Eye (tissue), 1 donor: ENCODE measurements around the gene TPD52L2.
"Not testable (repeated sequence)": the region's sequence is repeated elsewhere in the genome, so short reads cannot be mapped to it uniquely, and the experiment has no call there.

Experiments used
- DNase-seq: peaks from one replicate; pipeline ENCODE4 v3.0.0-alpha.2; 2015

TPD52L2 gene

DNA sequence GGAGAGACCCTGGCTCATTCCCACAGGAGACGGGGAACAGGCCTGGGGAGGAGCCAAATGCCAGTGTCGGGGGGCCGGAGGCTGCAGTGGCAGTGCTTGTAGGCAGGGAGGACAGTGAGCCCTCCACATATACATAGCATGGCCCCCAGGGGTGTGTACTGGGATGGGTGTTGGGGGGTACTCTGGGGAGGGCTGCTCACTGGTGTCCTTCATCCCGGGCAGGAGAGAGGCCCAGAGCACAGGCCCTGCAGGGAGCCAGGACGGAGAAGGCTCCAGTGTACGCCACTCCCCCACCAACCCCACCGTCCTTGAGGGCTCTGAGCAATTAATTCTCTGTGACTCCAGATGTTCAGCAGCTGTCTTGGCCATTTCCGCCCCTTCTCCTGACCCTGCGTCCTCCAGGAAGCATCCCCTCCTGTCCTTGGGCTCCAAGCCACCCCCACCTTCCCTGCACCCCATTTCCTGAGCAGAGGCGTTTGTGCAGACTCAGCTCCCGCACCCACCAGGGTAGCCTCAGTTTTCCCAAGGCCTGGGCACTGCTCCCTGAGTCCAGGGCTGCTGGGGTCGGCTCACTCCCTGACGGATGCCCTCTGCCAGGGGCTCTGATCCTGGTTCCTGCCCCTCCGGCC, 7.2 kb upstream of the TPD52L2 start:
- peak; percentile 46 for DNase-seq

DNA sequence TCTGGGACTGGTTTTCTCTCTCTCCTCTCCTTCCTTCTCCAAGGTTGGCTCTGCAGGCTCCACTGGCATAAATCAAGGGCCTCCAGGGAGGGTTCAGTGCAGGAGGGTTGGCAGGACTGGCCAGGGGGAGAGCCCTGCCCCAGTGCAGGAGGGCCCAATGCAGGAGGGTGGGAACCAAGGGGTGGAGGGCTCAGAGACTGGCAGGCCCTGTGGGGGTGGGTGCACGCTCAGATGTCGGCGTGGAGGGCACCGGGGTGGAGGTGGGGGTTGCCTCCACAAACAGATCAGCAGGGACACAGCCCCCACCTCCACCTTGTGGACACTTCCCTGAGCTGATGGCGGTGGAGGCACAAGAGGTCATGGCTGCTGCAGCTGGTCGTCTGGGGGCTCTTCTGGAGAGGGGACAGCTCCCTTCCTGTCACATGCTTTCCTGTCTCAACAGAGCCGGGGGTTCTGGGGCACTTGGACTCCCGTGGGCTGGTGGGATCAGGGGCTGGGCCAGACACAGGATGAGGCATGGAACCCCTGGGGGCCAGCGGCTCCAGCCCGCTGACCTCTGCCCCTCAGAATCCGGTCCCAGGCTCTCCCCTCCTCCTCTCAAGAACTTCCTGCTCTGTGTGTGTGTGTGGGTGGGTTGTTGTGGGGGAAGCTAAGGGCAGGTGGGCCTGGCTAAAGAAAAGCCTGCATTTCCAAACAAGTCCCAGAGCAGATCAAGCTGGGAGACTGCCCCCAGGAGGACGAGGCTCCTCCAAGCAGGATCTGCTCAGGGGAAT, 6.5 kb upstream of the TPD52L2 start:
- peak; percentile 51 for DNase-seq

DNA sequence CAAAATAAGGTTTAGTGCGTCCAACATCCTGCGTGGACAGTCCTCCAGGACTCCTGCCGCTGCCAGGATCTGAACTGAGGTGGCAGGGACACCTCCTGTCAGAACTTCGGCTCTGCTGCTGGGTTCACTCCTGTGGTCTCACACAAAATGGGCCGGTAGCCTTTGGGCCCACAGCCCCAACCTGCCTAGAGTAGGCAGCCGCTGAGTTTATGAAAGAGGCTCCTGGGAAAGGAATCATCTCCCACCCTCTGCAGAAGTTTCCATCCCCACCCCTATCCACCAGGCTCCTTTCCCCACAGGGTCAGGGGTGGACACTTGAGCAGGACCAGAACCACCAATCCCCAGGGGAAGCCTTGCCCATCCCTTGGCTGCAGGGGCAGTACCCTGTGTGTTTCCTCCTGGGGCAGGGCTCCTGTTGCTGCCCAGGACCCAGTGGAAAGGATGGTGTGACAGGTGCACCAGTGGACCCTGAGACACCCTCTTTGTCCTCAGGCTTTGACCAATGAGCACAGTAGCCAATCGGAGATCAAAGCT, 5.8 kb upstream of the TPD52L2 start:
- DNase-seq, result no peak

DNA sequence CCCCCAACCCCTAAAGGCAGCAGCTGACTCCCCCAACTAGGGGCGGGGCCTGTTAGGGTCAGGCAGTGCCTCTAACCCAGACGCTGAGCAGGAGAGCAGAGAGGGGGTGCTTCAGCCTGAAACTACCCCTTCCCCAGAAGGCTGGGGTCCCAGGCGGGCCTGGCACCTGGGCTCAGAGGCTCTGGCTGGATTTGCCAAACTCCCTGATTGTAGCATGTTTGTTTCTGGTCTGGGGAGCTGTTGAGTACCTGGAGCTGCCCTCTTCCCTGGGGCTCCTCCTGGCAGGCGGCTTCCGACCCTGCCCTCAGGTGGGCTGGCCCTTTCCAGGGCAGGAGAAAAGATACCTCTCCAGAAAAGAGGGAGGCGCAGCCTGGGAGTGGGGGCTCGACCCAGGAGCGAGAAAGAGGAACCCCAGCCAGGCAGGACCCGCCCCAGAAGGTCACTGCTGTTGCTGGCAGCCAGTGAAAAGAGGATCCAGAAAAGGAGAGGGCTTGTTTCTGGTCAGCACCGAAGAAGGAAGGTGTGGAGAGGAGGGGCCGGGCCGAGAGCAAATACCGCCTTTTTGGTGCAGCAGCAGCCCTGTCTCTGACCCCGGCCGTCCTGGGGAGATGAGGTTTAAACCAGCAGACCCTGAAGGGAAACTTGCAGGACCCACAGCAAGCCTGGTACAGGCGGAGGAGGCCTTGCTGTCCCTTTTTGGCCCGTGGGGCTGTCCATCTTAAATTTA, 4.6 kb upstream of the TPD52L2 start:
- no peak for DNase-seq

DNA sequence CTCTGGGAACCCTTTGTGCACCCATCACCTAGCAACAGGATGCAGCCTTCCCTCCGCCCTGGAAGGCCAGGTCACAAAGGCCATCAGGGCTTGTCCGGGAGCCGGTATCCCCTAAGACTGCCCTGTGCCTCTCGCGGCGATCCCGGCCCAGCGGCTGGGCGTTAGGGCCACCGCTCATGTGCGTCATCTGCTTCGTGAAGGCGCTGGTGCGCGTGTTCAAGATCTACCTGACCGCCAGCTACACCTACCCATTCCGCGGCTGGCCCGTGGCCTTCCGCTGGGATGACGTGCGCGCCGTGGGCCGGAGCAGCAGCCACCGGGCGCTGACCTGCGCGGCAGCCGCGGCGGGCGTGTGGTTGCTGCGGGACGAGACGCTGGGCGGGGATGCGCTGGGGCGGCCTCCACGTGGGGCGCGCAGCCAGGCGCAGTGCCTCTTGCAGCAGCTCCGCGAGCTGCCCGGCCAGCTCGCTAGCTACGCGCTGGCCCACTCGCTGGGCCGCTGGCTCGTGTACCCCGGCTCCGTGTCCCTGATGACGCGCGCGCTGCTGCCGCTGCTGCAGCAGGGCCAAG, 3.6 kb upstream of the TPD52L2 start, which contains the start of gene ABHD16B:
Gene ABHD16B (plus strand): TSS at position 134 of the 570 bp plus-strand sequence. CDS start 43 bp downstream, at position 177.
- no peak for DNase-seq

DNA sequence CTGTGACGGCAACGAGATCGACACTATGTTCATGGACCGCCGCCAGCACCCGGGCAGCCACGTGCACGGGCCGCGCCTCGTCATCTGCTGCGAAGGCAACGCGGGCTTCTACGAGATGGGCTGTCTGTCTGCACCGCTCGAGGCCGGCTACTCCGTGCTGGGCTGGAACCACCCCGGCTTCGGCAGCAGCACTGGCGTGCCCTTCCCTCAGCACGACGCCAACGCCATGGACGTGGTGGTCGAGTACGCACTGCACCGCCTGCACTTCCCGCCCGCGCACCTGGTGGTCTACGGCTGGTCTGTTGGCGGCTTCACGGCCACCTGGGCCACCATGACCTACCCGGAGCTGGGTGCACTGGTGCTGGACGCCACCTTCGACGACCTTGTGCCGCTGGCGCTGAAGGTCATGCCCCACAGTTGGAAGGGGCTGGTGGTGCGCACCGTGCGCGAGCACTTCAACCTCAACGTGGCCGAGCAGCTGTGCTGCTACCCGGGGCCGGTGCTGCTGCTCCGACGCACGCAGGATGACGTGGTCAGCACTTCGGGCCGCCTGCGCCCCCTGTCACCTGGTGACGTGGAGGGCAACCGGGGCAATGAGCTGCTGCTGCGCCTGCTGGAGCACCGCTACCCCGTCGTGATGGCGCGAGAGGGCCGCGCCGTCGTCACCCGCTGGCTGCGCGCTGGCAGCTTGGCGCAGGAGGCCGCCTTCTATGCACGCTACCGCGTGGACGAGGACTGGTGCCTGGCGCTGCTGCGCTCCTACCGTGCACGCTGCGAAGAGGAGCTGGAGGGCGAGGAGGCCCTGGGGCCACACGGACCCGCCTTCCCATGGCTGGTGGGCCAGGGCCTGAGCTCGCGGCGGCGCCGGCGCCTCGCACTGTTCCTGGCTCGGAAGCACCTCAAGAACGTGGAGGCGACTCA, 2.8 kb upstream of the TPD52L2 start:
- no peak for DNase-seq

DNA sequence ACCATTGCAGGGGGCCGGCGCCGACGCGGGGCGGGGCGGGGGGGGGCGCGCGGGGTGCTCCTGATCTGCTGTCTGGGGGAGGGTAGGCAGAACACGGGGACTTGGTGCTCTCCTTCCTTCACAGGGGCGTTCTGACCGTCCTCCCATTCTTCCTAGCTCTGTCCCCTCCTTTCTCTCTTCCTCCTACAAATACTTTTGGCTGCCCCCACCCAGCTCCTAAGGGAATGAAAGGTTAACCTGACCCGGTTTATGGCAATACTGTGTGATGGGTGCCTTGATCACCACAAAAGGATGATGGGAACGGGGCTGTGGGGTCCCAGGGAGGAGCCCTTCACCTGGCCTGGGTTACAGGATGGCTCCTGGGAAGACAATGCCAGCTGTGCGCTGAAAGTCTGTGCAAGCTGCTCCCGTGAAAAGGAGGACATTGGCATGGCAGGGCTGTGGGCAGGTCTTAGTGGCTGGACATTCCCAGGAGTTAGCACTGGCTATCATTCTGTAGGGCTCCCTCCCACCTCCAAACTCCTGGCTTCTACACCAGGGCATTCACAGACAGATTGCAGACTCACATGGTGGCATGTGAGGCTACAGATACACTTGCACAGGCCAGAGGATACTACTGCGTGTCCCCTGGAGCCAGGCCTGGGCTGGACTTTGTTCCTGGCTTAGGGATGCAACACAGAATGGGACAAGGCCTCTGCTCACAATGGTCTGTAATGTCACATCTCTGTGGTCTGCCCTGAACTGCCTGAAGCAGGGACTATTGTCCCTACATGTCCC, 1.9 kb upstream of the TPD52L2 start:
- DNase-seq, result no peak

DNA sequence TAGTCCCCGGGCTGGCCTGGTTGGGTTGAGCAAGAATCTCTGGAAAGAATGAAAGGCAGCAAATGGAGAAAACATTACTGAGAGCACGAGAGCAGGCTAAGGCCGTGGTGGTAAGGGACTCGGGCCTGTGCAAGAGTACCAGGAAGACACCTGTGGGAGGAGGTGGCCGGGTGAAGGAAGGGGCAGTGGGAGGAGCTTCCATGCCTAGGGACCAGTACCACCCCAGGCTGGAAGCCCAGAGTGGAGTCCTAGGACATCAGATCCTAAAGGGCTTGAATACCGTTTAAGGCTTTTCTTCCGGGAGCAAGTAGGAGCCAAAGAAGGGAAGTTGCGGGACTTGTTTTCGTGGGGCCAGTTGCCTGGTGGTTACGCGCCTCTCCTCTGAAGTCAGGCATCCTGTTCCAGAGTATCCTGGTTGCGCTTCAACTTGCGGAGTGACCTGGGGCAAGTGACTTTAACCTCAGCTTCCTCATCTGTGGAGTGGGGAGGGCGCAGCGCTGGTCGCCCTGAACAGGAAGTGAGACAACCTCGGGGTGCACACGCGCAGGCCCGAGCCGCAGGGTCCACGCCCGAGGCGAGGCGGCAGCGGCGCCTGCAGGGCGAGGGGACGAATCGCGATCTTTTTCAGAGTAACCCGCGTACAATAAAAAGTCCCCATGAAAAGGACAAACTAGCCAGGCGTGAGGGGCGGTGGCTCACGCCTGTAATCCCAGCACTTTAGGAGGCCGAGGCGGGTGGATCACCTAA, 1.1 kb upstream of the TPD52L2 start:
- DNase-seq, result peak; percentile 82

DNA sequence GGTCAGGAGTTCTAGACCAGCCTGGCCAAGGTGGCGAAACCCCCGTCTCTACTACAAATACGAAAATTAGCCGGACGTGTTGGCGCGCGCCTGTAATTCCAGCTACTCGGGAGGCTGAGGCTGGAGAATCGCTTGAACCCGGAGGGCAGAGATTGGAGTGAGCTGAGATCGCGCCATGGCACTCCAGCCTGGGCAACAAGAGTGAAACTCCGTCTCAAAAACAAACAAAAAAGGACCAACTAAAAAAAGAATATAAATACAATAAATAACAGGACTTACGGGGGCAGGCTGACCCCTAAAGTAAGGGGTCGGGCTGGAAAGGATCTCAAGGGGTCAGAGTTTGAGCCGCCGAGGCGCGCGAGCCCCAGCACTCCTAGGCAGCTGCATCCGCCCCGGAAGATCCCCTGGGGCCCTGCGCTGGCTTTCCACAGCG, 509 bp upstream of the TPD52L2 start:
- no peak for DNase-seq

DNA sequence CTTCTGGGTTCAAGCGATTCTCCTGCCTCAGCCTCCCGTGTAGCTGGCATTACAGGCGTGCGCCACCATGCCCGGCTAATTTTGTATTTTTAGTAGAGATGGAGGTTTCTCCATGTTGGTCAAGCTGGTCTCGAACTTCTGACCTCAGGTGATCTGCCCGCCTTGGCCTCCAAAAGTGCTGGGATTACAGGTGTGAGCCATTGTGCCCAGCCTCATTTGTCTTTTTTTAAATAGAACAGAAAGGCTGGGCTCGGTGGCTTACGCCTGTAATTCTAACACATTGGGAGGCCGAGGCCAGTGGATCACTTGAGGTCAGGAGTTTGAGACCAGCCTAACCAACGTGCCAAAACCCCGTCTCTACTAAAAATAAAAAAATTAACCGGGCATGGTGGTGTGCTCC, 2.0 kb downstream of the TPD52L2 start:
- DNase-seq, result not testable (repeated sequence)

DNA sequence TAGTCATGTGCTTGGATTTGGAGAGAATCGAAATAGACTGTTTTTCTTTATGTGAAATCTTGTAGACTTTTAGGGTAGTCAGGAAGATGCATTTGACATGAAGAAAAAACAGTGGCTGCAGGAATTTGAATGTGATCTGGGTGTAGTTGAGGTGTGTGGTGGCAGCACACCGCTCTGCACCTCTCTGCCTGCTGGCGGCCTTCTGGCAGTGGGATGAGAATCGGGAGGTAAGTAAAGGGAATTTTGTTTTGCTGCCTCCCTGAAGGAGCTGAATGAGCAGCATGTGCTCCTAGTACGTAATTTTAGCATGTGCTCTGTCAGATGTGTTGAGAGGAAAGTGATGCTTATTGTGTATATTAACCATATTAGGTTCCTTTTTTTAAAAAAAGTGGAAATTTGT, 3.2 kb downstream of the TPD52L2 start:
- DNase-seq, result no peak

DNA sequence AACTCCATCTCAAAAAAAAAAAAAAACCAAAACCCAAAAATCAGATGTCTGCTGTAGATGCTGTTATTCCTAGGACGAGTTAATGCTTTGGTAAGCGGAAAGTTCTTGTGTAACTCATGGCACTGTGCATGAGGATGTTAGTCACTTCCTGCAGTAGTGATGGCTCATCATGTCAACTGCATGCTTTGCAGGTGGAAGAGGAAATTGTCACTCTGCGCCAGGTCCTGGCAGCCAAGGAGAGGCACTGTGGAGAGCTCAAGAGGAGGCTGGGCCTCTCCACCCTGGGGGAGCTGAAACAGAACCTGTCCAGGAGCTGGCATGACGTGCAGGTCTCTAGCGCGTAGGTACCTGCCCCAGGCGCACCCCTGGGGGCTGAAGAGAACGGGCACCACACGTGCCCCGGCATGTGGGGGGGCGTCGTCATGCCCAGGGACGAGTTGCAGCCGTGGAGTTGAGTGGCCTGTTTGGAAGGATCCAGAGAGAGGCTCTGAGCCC, 8.5 kb downstream of the TPD52L2 start:
- no peak for DNase-seq

DNA sequence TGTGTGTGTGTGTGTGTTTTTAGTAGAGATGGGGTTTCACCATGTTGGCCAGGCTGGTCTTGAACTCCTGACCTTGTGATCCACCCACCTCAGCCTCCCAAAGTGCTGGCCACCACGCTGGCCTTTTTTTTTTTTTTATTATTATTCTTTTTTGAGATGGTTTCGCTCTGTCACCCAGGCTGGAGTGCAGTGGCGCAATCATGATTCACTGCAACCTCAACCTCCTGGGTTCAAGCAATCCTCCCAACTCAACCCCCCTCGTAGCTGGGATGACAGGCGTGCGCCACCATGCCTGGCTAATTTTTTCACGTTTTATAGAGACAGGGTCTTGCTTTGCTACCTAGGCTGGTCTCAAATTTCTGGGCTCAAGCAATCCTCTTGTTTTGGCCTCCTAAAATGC, 9.2 kb downstream of the TPD52L2 start:
- not testable (repeated sequence) for DNase-seq

DNA sequence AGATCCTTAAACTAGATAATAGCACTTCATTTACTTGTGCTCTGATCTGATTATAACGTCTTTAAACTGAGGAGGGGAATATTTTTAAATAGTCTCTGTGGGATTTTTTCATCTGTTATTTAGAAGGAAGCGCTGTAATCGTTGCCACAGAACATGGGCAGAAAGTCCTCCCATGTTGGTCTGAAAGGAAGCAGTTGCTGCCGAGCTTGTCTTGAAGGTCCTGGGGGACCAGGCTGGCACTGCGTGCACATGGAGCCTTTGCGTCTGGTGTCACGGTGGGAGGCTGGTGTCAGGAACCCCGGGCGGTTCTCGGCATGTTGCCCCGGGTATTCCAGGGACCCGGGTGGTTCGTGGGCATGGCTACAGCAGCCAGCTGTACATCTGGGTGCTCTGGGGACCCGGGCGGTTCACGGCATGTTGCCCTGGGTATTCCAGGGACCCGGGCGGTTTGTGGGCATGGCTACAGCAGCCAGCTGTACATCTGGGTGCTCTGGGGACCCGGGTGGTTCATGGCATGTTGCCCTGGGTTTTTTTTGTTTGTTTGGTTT, 11.5 kb downstream of the TPD52L2 start:
- no peak for DNase-seq

DNA sequence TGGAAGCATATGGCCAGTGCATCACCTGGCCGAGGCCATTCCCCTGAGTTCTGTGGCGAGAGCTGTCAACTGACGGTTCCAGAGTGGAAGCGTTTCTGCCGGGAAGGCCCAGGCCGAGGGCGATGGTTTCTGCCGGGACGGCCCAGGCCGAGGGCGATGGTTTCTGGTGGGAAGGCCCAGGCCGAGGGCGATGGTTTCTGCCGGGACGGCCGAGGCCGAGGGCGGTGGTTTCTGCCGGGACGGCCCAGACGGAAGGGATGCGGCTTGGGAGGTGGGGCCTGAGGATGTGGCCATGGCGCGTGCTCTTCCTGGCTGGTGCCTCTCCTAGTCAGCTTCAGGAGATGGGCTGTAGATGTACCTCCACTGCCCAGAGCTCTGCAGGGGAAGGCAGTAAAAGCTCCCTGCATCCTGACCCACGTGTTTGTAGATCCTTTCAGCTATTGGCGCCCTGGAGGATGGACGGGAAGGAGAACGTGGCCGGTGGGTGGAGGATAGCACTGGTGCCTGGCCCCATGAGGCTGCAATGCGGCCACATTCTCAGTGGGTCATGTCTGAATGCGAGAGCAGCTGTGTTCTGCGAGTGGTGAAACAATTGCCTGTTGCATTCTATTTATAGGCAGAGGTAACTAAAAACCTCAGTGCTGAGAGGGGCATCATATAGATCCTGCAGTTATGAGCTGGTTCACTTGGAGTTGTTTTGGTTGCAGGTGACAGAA, 12.8 kb downstream of the TPD52L2 start:
- no peak for DNase-seq

DNA sequence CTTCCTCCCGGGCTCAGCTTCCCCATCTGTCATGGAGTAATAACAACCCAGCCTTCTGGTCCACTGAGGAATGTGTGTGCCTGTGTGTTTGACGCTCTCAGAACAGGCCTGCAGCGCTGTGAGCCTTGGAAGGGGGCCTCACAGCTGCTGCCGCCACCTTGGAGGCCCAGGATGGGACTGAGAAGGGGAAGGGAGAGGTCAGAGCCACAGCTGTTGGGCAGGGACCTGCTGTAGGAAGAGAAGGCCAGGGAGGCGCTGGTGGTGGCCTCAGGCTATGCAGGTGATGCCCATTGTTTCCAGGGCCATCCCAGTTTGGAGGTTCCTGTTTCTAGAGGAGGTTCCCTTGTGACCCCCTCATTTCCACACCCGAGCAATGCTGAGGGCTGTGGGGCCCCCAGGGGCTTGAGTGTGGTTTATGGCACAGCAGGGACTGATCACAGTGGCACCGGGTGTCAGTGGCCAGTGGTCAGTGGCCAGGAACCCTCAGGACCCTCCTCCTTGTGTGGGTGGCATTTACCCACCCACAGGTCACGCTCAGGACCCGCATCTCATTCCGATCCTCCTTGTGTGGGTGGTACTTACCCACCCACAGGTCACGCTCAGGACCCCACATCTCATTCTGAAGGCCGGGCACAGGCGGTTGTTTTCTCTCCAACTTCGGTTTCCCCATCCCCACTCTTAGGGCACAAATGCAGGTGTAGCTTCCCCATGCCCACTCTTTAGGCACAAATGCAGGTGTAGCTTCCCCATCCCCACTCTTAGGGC, 14.0 kb downstream of the TPD52L2 start:
- peak; percentile 34 for DNase-seq

DNA sequence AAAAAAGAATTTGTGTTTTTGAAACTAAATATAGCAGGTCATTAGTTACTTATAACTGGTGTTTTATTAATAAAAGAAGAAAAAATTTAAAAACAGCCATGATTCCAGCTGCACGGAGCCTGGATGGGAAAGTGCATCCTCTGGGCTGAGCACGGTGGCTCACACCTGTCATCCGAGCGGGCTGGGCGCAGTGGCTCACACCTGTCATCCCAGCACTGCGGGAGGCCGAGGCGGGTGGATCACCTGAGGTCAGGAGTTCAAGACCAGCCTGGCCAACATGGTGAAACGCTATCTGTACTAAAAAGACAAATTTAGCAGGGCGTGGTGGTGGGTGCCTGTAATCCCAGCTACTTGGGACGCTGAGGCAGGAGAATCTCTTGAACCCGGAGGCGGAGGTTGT, 15.8 kb downstream of the TPD52L2 start:
- not testable (repeated sequence) for DNase-seq

DNA sequence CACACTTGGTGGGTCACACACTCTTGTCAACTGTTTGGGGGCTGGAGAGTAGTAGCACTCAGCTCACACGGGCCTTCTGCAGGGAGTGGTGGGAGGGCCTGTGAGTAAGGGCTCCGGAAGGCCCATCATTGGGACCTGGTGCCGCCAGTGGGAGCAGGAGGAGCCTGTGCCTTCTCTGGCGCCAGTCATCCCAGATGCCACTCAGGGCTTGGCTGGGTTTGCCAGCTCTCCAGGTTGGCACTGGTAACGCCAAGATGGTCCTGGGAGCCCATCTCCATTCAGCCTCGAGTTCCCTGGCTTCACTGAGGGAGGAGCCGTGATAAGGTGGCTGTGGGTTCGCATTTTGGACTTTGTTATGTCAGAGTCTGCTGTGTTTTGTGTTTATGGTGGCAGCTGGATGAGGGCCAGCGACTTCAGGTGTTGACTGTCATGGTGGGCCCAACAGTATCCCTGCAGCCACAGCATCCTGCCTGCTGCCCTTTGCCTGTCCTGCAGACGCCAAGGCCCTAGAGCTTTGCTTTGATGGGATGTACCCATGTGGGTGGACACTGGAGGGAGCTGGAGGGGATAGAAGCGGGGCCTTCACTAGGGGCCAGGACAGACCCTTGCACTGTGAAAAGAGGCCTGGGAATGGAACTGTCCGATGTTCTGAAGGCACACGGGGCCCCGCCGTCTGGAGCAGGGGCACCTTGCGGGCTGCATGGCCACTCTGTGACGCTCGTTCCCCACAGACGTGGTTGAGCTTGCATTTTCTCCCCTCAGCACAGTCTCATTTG, 16.6 kb downstream of the TPD52L2 start:
- DNase-seq, result no peak
